Fibroblast of mammary gland (primary cell): ENCODE measurements around the gene CCDC200.

ENCODE experiments used
- DNase-seq: peaks from one replicate; pipeline ENCODE4 v3.0.0-alpha.2; 2010; ENCODE audit warnings: low read depth
- H3K4me3 ChIP-seq: 2 replicates; pipeline ENCODE4 v1.5.1; 2011; ENCODE audit warnings: low read depth, mild to moderate bottlenecking, low read length, moderate library complexity; ENCODE audit not compliant: control insufficient read depth
- TF ChIP-seq, protein P1 (sequence below): conservative IDR thresholded peaks from 2 replicates; pipeline ENCODE4 v1.5.1; 2011; ENCODE audit warnings: low read depth, low read length, inconsistent platforms; ENCODE audit not compliant: control insufficient read depth, insufficient read depth

CCDC200 gene

DNA sequence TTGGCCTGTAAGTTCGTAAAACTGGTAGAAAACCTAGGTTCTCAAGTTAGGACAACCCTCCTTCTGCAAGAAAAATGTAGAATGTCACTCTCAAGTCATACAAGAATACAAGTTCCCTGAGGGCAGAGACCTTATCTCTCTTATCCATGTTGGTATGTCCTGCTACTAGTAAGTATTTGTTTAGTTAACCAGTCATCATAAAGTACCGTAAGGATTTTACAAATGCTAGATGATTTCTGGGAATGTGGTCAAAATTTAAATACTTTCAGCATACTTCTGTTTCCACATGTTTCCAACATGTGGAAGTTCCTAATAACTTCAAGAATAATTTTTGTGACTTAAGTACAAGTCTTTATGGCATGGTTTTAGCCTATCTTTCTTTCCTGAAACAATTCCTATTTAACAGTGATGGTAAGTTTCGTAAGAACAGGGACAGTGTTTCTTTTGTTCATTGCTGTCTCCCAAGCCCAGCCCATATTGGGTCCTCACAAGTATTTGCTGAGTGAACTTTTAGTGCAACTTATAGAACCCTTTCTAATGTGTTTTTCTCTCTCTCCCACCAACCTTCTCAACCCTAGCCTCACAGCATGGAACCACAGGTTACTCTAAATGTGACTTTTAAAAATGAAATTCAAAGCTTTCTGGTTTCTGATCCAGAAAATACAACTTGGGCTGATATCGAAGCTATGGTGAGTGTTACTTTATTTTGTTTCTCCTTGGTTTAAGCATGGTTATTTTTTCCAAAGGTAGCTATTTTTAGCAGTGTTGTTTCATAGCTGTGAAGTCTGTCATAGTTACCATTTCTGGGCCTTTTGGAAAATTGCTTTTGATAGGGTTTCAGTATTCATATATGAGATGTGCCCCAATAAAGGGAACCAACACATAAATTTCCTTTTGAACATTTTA is 53.0 kb downstream of the CCDC200 start:
- TF ChIP-seq, protein P1, sequence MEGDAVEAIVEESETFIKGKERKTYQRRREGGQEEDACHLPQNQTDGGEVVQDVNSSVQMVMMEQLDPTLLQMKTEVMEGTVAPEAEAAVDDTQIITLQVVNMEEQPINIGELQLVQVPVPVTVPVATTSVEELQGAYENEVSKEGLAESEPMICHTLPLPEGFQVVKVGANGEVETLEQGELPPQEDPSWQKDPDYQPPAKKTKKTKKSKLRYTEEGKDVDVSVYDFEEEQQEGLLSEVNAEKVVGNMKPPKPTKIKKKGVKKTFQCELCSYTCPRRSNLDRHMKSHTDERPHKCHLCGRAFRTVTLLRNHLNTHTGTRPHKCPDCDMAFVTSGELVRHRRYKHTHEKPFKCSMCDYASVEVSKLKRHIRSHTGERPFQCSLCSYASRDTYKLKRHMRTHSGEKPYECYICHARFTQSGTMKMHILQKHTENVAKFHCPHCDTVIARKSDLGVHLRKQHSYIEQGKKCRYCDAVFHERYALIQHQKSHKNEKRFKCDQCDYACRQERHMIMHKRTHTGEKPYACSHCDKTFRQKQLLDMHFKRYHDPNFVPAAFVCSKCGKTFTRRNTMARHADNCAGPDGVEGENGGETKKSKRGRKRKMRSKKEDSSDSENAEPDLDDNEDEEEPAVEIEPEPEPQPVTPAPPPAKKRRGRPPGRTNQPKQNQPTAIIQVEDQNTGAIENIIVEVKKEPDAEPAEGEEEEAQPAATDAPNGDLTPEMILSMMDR: no peak
- DNase-seq: peak; percentile 63
- no peak overlapping the region for H3K4me3 ChIP-seq

- TF ChIP-seq, protein P1: peak; percentile 38
- H3K4me3 ChIP-seq: peak overlapping the region; percentile 91
- peak; percentile 93 for DNase-seq
Observed at GRCh38 chr17:43171586-43172487, 56.6 kb downstream of the CCDC200 start.
